Renal cortical epithelial cell (primary cell): Measurements from ENCODE around the gene GLRX5. TPM values are rescaled to one million over a fixed set of nuclear protein-coding genes. Genes with fewer than 3 reads are reported as not detected.
A peak's percentile ranks its signal among the peaks of the same experiment; 100 is the strongest.

Experiments
- DNase-seq: peaks from one replicate; pipeline ENCODE4 v3.0.0-alpha.2; 2011; ENCODE audit warnings: low read depth
- total RNA-seq: library from RNA; depleted of rRNA; stranded (reverse); fragments of >200 nt; gene quantifications from 2 replicates; pipeline ENCODE4 v1.2.3, GENCODE V29; 2014

Gene GLRX5
- total RNA-seq, 1 donor from 2014 or later, result 35.4 TPM

- no peak for DNase-seq
Measured at GRCh38 chr14:95515596-95516552, 19.0 kb upstream of the GLRX5 start.

GRCh38 chr14:95516554-95517181 is 18.2 kb upstream of the GLRX5 start, which contains the start of gene SYNE3:
SYNE3 (minus strand) TSS chr14:95516650; CDS start chr14:95475821, 40,829 bp downstream.
- no peak for DNase-seq

- DNase-seq, result no peak
Measured at GRCh38 chr14:95518045-95518751, 16.7 kb upstream of the GLRX5 start.

- peak; percentile 36 for DNase-seq
Measured at GRCh38 chr14:95519699-95520098, 15.2 kb upstream of the GLRX5 start.

DNA sequence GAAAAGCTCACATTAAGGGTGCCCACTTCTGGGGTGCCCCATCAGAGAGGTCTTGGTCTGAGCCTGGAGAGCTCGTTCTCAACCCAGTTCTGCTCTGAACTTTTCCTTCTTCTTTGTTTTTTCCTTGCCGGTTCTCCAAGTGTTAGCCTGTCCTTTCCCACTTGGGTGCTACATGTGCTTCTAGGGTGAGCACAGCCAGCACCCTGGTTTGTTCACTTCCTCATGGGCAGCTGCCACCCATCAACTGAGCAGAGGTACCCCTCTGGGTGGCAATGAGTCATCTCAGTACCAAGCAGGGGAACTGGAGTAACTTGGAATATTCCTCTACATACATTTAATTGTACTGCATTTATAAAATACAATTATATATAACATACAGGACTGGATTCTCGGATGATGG is 14.5 kb upstream of the GLRX5 start:
- DNase-seq, result no peak

DNA sequence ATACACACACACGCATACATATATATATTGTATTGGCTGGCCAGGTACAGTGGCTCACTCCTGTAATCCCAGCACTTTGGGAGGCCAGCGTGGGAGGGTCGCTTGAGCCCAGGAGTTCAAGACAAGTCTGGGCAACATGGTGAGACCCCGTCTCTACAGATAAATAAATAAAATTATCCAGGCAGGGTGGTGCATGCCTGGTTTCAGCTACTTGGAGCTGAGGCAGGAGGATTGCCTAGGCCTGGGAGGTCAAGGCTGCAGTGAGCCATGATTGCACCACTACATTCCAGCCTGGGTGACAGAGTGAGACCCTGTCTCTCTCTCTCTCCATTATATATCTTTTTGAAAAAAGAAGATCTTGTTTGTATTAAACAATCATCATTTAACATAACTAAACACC is 13.8 kb upstream of the GLRX5 start:
- no peak for DNase-seq

GRCh38 chr14:95522116-95522515 is 12.7 kb upstream of the GLRX5 start:
- DNase-seq, result no peak

DNA sequence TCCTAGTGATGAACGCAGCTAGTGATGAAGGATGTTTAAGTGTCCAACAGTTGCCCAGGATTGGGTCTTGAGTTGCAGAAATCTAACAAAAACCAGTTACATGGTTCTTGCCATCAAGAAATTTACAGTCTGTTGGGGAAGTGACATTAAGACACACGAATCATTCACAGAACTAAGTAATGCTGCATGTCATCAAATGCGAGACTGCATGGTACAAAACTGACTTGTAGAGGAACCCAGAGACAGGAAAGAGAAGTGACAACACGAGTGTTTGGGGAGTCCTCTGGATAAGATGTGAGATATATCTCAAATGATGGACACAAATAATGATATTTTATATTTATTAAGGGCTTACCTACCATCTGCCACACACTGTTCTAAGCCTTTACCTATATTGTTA is 12.3 kb upstream of the GLRX5 start:
- no peak for DNase-seq

- no peak for DNase-seq
Measured at GRCh38 chr14:95523051-95523814, 11.6 kb upstream of the GLRX5 start.

GRCh38 chr14:95523815-95524448 is 10.9 kb upstream of the GLRX5 start:
- no peak for DNase-seq

GRCh38 chr14:95524706-95525512 is 9.9 kb upstream of the GLRX5 start:
- DNase-seq, result peak; percentile 68

GRCh38 chr14:95525999-95526398 is 8.9 kb upstream of the GLRX5 start:
- no peak for DNase-seq

DNA sequence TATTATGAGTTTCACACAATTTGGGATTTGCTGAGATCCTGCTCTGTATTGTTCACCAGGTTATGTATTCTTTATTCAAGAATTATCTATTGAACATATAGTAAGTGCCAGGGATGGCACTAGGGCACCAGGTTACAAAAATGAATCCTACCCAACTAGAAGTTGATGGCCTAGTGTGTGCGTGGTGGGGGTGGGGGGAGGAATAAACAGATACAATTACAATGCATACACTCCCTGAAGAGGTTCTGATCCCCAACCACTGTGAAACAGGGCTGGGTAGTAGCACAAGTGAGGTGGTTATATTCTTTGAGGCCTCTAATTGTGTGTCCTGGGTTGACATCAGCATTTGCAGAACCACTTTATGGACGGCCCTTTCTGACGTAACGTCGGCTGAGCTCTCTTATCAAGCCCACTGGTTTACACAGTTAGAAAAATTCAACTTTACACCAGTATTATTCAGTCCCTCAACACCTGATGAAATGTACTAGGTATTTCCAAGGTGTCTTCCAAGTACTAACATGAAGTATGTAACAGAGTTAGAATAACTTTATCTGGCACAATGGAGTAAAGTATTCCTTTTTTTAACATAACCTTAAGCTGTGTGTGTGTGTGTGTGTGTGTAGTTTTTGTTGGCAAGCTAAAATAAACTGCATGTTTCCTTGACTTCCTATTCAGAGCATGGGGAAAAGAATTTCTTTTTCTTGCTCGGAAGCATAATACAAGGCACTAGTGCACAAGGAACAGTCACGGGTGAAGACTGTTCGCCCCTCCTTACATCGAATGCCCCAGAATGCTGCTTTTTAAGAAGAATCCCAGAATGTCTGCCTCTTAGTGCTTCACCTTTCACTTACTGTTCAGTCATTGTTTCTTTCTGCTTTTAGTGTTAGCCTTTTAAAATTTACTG is 8.1 kb upstream of the GLRX5 start:
- DNase-seq, result no peak

DNA sequence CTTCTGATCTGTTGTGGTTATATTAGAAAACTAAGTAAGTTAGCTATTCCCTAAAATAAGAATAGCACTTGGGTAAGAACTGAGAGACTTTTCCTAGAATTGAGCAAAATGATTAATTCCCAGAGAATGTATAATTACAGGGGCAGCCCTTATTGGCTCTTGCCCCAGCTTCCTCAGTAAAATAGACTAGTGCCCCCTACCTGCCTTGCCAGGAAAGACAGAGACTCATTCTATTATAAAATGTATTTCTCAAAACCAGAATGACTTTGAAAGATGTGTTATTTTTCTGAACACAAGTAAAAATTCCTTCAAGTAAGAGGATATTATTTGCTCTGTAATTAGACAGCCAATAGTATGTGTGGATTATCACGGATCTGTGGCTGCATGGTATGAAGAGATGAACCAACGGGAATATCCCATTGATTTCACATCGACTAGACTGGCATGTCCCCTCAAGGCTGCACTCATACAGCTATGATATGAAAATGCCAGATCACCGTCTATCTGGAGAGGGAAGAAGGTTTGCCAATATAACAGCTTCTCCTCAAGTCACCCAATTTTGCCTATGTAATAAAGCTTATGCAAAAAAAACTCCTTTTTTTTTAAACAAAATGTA is 7.4 kb upstream of the GLRX5 start:
- peak; percentile 82 for DNase-seq

- DNase-seq, result no peak
Measured at GRCh38 chr14:95529216-95529615, 5.6 kb upstream of the GLRX5 start.

DNA sequence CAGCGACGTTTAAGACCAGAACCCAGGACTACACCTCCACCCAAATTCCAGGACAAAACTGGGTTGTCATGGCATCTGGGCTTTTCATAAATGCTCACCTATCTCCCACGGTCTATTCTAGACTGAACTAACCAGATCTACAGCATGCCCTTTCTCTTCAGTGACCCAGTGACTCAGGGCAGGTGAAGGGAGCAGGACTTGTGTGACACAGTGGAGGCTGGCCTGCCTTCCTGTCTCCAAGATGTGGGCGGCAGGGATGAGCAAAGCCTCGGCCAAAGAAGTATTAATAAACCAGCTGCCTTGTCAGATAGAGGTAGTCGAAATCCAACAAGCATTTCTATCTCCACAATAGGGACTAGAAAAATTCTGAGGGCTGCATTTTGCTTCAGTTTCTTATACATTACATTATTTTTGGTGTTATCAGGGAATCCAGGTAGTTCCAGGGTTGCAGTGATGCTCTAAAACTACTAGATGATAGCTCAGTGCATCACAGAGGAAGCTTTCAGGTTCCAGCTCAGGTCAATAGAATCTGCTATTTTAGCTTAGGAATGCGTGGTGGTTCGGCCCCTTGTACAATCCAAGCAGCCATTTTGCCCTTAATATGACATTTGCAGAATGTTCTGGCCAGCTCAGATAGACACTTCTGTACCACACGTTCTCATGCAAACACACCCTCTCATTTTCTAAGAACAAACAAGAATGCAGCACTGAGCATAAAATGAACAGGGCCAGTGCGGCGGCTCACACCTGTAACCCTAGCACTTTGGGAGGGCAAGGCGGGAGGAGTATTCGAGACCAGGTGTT is 4.2 kb upstream of the GLRX5 start:
- DNase-seq, result no peak

DNA sequence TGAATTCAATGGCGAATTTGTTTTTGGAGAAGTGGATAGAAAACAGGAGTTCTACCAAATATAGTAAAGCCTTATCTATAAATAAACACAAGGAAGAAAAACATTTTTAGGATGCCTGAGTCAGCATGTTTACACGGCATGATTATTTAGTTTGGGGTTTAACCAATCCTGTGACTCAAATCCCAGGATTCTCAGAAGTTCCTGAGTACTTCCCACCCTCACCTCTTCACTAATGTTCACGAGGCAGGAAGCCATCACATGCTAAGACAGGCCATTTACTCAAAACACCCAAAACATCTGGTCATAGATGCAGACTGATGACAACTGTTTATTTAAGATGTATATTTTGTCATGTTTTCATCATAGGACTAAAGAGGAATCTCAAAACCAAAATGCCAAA is 3.4 kb upstream of the GLRX5 start:
- DNase-seq, result peak; percentile 64

DNA sequence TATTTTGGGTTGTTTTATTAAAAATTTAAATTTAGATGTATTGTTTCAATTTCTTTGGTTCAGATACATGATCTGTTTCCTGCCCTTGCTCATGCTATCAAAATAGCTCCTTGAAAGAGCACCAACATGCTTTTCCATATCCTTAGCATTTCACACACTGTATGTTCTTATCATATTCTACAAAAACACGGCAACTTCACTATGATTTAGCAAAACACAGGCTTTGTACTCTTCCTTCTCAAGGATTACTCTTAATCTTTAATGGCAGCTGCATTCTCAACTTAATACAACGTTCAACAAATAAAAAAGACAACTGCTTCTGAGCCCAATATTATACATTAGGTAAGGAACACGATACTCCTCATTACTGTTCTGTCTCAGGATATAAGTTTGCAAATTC is 2.9 kb upstream of the GLRX5 start:
- DNase-seq, result no peak
